ENCODE measurements around the gene TUBG1.
A peak's percentile ranks its signal among the peaks of the same experiment; 100 is the strongest.

Gene TUBG1

DNA sequence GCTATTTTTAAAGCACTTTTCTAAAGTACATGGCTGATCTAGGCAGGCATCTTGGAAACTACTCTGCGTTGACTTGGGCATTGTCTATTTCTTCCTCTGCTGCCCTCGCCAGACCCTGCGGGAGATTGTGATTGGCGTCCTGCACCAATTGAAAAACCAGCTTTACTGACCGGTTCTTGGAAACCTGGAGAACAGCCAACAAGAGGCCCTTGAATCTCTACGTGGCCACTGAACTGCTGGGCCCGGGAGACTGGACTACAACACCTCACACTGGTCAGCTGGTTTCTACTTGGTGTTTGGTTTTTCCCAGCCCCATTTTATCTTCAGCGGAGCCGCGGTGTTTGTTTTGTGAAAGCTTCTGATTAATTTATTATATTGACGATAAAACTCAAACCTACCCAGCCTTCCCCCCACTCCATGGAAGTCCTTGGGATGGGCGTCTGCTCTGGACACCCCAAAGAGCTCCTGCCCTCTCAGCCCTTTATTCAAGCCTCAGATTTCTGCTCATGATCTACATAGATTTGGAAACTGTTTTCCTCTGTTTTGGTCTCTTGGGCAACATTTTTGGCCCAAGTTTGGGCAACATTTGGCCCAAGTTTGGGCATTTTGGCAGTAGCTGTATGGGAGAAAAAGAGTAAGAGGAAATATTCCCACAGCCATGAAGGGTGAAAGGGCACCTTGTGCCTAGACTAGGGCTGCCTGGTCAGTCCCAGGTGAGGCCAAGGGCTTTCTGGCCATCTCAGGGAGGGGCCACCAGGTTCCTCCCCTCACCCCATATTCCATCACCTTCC, 37.9 kb upstream of the TUBG1 start:
- Mint-ChIP-seq H3K9me3 (no peaks in the 10 kb centered on the region), H3K4me1 (peaks cover 29 to 59% of the 10 kb centered on the region in 2 donors), H3K4me3 (no peak overlapping the region), H3K27me3 (no peaks in the 10 kb centered on the region), H3K36me3 (peaks cover 51 to 66% of the 10 kb centered on the region in 2 donors), H3K27ac (no peak overlapping the region)
- DNase-seq, result no peak
- no peak for ATAC-seq (replicated peaks)

DNA sequence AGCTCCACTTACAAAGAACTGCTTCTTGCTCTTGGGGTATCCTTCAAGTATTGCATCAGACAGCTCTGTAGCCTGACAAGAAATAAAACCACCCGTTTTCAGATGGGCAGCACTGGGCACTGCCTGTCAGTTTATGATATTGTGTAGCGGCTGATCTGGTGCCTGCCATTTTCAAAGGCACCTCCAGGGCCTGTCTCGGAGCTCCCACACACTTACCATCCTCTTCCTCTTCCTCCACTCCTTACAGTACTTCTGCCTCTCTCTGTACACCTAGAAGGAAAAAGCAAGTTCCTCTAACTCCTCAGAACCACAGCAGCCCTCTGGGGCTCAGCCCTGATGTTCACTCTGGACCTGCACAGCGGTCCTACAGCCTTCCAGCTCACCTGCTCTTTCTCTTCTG, 36.4 kb upstream of the TUBG1 start:
- H3K4me1 Mint-ChIP-seq, result peaks cover 32 to 64% of the 10 kb centered on the region in 2 donors

DNA sequence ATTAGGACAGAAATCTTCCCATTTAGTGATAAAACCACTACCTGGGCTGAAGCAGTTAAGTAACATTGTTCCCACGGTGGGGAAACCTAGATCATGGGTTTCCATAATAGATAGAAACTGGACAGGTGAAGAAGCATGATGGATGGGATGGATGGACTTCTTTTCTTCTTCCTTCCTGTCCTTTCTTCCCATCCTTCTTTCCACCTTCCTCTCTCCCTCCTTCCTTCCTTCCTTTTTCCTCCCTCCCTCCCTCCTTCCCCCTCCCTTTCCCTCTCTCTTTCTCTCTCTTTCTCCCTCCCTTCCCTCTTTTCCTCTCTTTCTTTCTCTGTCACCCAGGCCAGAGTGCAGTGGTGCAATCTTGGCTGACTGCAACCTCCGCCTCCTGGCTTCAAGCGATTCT, 35.0 kb upstream of the TUBG1 start:
- no peak for DNase-seq
- Mint-ChIP-seq H3K4me1 (peaks cover 36 to 65% of the 10 kb centered on the region in 2 donors), H3K4me3 (no peak overlapping the region), H3K27ac (no peak overlapping the region), H3K27me3 (no peaks in the 10 kb centered on the region), H3K9me3 (no peaks in the 10 kb centered on the region), H3K36me3 (peaks cover 43 to 69% of the 10 kb centered on the region in 2 donors)
- ATAC-seq (replicated peaks), result no peak

More for the DNA sequence above, 36.4 kb upstream of the TUBG1 start:
- no peak for DNase-seq
- Mint-ChIP-seq H3K36me3 (peaks cover 49 to 74% of the 10 kb centered on the region in 2 donors), H3K9me3 (no peaks in the 10 kb centered on the region), H3K4me3 (no peak overlapping the region), H3K27me3 (no peaks in the 10 kb centered on the region), H3K27ac (peak overlapping the region; percentile 89)
- ATAC-seq (replicated peaks), result no peak

DNA sequence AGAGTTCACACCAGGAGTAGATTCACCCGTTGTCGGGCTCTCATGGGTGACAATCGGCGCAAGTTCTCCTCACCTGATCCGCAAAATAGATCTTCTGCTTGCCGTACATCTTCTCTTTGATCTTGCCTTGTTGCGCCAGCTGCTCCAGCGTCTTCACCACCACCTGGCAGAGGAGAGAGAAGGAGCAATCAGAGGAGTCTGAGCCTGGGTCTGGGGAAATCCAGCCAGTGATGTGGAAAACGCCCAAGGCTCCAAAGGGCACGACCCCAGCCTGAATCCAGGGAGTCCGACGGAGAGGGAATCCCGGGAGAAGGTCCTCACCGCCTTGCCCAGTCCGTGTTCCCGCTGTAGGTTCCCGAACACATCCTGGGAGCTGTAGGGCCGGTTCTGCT, 32.3 kb upstream of the TUBG1 start:
- ATAC-seq (replicated peaks), result no peak
- no peaks in the 10 kb centered on the region for H3K27me3 Mint-ChIP-seq
- peaks cover 55 to 63% of the 10 kb centered on the region in 2 donors for H3K36me3 Mint-ChIP-seq
- peak overlapping the region; percentile 90 to 97 for H3K4me3 Mint-ChIP-seq
- peak overlapping the region; percentile 99 for H3K27ac Mint-ChIP-seq
- no peak for DNase-seq
- H3K4me1 Mint-ChIP-seq, result peaks cover 36 to 74% of the 10 kb centered on the region in 2 donors
- no peaks in the 10 kb centered on the region for H3K9me3 Mint-ChIP-seq

DNA sequence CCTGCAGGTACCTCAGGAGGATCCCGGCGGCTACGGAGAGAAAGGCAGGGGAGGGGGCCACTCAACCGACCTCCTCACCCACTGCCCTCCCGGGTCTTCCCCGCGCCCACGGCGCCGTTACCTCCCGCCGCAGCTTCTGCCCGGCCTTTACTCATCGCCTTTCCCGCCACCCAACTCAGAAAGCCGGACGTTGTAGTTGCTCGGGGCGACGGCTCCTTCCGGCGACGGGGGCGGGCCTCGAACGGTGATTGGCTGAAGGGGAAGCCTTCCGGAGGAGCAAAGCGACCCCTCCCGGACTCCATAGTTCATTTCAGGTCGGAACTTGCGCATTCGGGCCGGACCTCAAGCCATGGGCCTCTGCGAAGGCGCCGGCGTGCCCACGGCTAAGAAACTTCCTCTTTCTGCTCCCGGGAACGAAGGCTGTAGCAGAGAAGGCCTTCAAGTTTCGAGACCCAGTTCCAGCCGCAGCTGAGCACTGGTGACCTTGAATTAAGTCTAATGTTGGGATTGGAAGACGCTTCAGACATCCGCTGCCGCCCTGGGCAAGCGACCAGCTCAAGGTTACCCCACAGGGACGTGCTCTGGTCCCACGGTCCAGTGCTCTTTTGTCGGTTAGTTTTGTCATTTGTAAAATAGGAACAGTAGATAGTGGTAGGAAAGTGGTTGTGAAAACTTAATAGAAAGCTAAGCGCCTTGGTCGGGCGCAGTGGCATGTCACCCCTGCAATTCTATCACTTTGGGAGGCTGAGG, 31.8 kb upstream of the TUBG1 start, which contains the start of gene PSMC3IP:
TSS of gene PSMC3IP (minus strand) at position 198 of the 750 bp plus-strand sequence. CDS start at position 155, 43 bp downstream.
- H3K36me3 Mint-ChIP-seq, result peaks cover 56 to 67% of the 10 kb centered on the region in 2 donors
- DNase-seq, result peak; percentile 94

DNA sequence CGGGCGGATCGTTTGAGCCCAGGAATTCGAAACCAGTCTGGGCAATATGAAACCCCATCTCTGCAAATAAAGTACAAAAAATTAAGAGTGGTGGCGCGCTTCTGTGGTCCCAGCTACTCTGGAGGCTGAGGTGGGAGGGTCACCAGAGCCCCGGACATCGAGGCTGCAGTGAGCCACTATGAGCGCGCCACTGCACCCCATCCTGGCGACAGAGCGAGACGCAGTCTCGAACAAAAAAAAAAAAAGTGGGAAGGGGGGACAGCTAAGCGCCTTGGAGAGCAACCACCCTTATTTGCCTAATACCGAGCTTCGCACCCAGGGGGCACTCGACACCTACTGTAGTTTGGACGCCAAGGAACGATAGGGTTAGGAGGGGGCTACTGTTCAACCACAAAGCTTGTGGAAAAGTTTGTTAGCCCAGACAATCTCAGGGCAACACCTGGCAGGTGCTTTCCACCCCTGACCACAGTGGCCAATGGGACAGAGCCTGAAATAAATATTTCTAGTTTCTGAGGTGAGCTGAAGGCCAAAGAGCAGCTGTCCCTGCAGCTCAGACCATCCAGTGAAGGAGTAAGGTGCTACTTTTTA, 31.1 kb upstream of the TUBG1 start:
- ATAC-seq (replicated peaks) (peak; percentile 63 to 69), DNase-seq (peak; percentile 79)
- Mint-ChIP-seq H3K27me3 (no peaks in the 10 kb centered on the region), H3K4me1 (peaks cover 34 to 74% of the 10 kb centered on the region in 2 donors), H3K36me3 (peaks cover 56 to 67% of the 10 kb centered on the region in 2 donors), H3K9me3 (no peaks in the 10 kb centered on the region), H3K4me3 (peak overlapping the region; percentile 90 to 97), H3K27ac (peak overlapping the region; percentile 99)

More for the DNA sequence above, 31.8 kb upstream of the TUBG1 start, which contains the start of gene PSMC3IP:
- peak; percentile 83 to 84 for ATAC-seq (replicated peaks)
- Mint-ChIP-seq H3K9me3 (no peaks in the 10 kb centered on the region), H3K4me3 (peak within 1 kb of the TSS; percentile 90 to 97), H3K27ac (peak within 1 kb of the TSS; percentile 99), H3K27me3 (no peaks in the 10 kb centered on the region), H3K4me1 (peaks cover 36 to 74% of the 10 kb centered on the region in 2 donors)

DNA sequence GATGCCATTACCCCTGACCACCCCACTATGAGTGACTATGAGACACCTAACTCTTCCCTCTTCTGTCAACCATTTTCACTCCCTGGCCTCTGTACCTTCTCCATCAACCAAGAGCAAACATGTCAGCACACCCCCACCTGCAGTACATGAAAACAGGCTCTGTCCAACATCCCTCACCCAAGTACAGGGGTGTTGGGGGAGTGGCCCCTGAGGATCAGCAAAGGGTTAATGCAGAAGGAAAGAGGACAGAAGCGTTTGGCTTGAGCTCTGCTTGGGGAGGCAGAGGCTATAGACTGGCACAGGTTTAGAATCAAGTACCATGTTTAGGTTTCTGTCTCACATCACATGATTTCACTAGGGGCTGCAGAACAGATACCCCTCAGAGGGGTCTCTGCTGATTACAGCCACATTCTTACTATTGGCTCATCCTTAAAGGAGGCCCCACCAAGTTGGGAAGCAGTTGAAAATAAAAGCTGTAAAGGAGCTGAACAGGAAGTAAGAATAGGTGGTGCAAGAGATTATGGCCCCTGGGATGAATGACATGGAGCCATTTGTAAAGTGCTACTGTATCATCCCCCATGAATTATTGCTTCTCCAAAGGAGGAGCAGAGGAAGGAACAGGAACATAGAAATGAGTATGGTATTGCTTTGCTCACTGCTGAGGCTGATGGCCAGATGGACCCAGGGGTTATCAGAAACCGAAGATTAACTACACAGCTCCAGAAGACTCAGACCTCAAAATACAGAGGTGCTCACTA, 29.5 kb upstream of the TUBG1 start:
- Mint-ChIP-seq H3K9me3 (no peaks in the 10 kb centered on the region), H3K4me1 (peaks cover 29 to 60% of the 10 kb centered on the region in 2 donors), H3K4me3 (peak overlapping the region; percentile 44 to 65), H3K27ac (peak overlapping the region; percentile 82), H3K36me3 (peaks cover 45 to 63% of the 10 kb centered on the region in 2 donors), H3K27me3 (no peaks in the 10 kb centered on the region)
- no peak for DNase-seq
- no peak for ATAC-seq (replicated peaks)

DNA sequence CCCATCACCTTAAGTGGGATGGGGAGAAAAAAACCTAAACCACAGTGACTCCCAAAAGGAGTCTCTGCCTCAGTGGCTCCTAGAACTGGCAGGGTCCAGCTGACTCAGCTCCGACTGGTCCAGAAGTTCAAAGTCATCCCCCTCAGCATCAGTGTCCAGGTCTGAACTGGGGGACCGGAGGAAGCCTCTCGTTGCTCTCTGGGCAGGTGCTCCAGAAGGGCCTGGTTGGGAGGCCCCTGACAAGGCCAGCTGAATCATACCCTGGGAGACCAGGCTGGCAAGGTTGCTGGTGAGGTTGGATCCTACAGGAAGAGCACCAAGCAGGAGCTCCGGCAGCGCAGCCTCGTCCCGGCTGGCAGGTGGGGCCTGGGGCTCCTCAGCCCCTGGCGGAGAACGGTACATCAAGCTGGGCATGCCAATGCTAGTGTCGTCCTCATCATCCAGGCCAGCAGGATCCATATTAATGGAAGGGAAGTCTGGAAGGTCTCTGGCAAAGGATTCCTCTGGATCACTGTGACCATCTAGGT, 27.7 kb upstream of the TUBG1 start:
- Mint-ChIP-seq H3K36me3 (peaks cover 39 to 60% of the 10 kb centered on the region in 2 donors), H3K4me3 (no peak overlapping the region), H3K9me3 (no peaks in the 10 kb centered on the region), H3K27me3 (no peaks in the 10 kb centered on the region), H3K27ac (no peak overlapping the region), H3K4me1 (peaks cover 28 to 54% of the 10 kb centered on the region in 2 donors)
- DNase-seq (no peak), ATAC-seq (replicated peaks) (no peak)

DNA sequence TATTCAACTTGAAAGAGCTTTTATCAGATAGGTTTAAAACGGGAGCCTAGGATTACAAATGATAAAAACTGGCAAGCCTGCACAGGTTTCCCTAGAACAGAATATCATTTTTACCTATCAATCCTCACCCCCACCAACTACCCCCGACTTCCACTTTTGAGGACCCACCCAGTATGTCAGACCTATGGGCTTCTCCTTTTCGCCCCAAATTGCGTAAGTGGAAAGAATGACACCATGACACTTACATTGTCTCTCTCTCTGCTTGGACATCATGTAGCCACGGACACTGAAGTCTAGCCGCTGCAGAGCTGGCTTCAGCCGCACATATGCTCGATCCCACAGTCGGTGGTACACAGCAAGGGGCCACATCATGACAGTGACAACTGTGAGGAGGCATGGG, 24.6 kb upstream of the TUBG1 start:
- no peak for DNase-seq
- Mint-ChIP-seq H3K9me3 (no peaks in the 10 kb centered on the region), H3K27me3 (no peaks in the 10 kb centered on the region), H3K4me3 (no peak overlapping the region), H3K36me3 (peaks cover 43 to 69% of the 10 kb centered on the region in 2 donors), H3K27ac (no peak overlapping the region), H3K4me1 (peaks cover 20 to 32% of the 10 kb centered on the region in 2 donors)
- ATAC-seq (replicated peaks), result no peak

DNA sequence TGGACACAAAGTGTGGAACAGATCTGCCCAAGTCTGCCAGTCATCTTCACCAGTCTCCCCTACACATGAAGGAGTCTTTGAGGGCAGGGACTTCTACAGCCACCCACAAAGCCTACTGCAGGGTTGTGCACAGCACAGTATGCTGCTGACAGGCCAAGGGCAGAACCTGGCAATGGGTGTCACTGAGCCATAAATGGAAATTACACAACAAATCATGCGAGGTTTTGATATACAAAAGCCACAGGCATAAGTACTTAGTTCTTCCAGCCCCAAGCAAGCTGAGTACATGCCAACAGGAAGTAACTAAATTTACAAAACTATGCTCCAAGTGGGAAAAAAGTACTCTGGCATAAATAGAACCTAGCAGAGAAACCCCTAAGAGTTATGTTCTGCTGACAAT, 24.1 kb upstream of the TUBG1 start:
- DNase-seq (no peak), ATAC-seq (replicated peaks) (no peak)
- Mint-ChIP-seq H3K27ac (peak overlapping the region; percentile 59), H3K4me1 (peaks cover 20 to 31% of the 10 kb centered on the region in 2 donors), H3K36me3 (peaks cover 46 to 73% of the 10 kb centered on the region in 2 donors), H3K27me3 (no peaks in the 10 kb centered on the region), H3K4me3 (no peak overlapping the region), H3K9me3 (no peaks in the 10 kb centered on the region)

DNA sequence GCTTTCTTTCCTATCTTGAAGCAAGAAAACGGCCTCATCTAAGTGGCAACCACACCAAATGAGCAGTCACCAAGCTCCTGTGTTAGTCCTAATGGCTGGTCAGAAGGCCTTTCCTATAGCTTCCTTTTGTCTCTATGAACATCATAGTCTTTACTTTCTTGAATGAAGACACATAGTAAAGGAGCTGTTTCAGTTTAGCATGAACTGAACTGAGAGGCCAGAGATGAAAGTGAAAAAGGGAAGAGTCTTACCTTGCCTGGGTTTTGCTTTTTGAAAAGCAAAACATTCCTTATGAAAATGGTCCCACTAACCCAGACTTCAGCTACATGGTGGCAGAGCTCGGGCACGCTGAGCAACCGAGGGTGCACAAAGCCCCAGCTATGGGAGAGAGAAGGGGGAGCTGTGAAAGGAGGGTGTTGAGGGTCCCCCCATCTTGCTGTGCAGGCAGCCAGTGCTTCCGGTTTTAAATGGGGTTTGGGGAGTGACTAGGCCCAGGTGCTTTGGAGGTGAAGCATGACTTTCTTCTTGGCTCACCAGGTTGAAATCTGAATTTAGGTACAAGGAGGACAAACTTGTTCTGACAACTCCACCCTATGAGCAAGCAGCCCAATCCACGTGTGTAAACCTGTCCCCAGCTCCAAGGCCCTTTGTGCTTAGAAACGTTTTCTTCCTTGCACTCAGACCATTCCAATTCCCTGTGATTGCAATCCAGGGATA, 22.8 kb upstream of the TUBG1 start:
- peak overlapping the region in 1 of 2 donors; percentile 63 for H3K4me3 Mint-ChIP-seq
- ATAC-seq (replicated peaks), result peak; percentile 69 to 77
- H3K36me3 Mint-ChIP-seq, result peaks cover 40 to 72% of the 10 kb centered on the region in 2 donors
- H3K9me3 Mint-ChIP-seq, result no peaks in the 10 kb centered on the region
- H3K27me3 Mint-ChIP-seq, result no peaks in the 10 kb centered on the region
- DNase-seq, result no peak
- peak overlapping the region; percentile 96 for H3K27ac Mint-ChIP-seq
- H3K4me1 Mint-ChIP-seq, result peaks cover 20 to 21% of the 10 kb centered on the region in 2 donors

DNA sequence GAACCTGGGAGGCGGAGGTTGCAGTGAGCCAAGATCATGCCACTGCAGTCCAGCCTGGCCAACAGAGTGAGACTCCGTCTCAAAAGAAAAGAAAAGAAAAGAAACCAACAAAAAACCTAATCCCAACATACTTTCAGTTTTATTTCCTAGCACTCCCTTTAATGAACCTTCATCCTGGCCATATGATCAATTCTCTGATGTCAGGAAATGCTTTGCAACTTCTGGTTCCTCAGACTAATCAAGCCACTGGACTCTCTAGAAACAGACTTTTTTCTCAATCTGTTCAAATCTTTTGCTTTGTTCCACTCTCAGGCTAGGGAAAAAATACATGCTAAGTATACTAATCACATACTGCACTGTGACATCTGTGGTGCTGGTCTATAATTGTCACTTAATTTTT, 18.6 kb upstream of the TUBG1 start:
- peaks cover 19 to 23% of the 10 kb centered on the region in 2 donors for H3K4me1 Mint-ChIP-seq
- no peak overlapping the region for H3K27ac Mint-ChIP-seq
- H3K9me3 Mint-ChIP-seq, result no peaks in the 10 kb centered on the region
- DNase-seq (no peak), ATAC-seq (replicated peaks) (no peak)
- no peak overlapping the region for H3K4me3 Mint-ChIP-seq
- H3K36me3 Mint-ChIP-seq, result peaks cover 29 to 46% of the 10 kb centered on the region in 2 donors
- no peaks in the 10 kb centered on the region for H3K27me3 Mint-ChIP-seq

DNA sequence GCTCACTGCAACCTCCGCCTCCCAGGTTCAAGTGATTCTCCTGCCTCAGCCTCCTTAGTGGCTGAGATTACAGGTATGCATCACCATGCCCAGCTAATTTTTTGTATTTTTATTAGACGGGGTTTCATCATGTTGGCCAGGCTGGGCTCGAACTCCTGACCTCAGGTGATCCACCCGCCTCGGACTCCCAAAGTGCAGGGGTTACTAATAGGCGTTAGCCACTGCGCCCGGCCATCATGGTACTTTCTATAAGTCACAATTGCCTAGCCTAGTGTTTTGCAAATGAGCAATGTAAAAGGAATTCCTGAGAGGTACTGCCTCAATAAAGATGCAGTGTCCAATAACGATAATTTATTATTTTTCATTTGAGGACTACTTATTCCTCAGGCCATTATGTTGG, 18.1 kb upstream of the TUBG1 start:
- no peaks in the 10 kb centered on the region for H3K27me3 Mint-ChIP-seq
- H3K9me3 Mint-ChIP-seq, result no peaks in the 10 kb centered on the region
- H3K36me3 Mint-ChIP-seq, result peaks cover 31 to 44% of the 10 kb centered on the region in 2 donors
- no peak overlapping the region for H3K27ac Mint-ChIP-seq
- no peak overlapping the region for H3K4me3 Mint-ChIP-seq
- peaks cover 15 to 18% of the 10 kb centered on the region in 2 donors for H3K4me1 Mint-ChIP-seq
- ATAC-seq (replicated peaks) (no peak), DNase-seq (no peak)

All from stimulated activated naive B cell treated with anti-CD40 and anti-IgM and Interleukin-4, amounts not matched to agents 10 μg/mL and 1 μg/mL and 100 μg/mL, for 72 hours (primary cell).